ENCODE data around the gene AK4.

DNA sequence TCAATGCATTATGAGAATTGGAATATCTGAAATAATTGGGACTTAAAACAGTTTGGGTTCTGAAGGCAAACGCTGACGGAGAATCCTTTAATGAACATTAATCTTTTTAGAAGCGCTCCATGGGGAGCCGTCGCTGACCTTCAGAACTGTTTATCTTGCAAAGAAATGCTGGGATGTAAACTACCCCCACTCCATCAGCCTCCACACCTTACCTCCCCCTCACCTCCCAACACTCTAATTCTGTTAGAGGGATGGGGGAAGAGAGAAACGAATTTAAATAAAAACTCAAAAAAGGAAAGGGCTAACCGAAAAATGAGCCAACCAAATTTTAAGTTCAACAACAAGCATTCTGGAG lies 117.3 kb downstream of the AK4 start:
- TF ChIP-seq, protein P1, sequence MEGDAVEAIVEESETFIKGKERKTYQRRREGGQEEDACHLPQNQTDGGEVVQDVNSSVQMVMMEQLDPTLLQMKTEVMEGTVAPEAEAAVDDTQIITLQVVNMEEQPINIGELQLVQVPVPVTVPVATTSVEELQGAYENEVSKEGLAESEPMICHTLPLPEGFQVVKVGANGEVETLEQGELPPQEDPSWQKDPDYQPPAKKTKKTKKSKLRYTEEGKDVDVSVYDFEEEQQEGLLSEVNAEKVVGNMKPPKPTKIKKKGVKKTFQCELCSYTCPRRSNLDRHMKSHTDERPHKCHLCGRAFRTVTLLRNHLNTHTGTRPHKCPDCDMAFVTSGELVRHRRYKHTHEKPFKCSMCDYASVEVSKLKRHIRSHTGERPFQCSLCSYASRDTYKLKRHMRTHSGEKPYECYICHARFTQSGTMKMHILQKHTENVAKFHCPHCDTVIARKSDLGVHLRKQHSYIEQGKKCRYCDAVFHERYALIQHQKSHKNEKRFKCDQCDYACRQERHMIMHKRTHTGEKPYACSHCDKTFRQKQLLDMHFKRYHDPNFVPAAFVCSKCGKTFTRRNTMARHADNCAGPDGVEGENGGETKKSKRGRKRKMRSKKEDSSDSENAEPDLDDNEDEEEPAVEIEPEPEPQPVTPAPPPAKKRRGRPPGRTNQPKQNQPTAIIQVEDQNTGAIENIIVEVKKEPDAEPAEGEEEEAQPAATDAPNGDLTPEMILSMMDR (IDR thresholded peaks at IDR 0.05), result no peak
- TF ChIP-seq POLR2AphosphoS5 (IDR thresholded peaks at IDR 0.05) (no peak), POLR2A (IDR thresholded peaks at IDR 0.05) (no peak), EP300 (IDR thresholded peaks at IDR 0.05) (no peak)
